Thoracic aorta (tissue), 2 donors: ENCODE measurements around the gene LIG3. TPM values are rescaled to one million over a fixed set of nuclear protein-coding genes. Genes with fewer than 3 reads are reported as not detected.

ENCODE experiments used
- ATAC-seq: fragments of 150-250 bp; one replicate; pipeline ENCODE4 v1.8.0; 2017; ENCODE audit warnings: low read depth; ENCODE audit not compliant: insufficient number of reproducible peaks, low FRiP score
- DNase-seq: peaks from one replicate; pipeline ENCODE4 v3.0.0-alpha.2; 2020; ENCODE audit warnings: low spot score
- H3K27ac ChIP-seq, 2 donors: fragments of 200-600 bp; sonication (generic); 1 replicate in 1 of 2; 2 replicates in 1 of 2; pipeline ENCODE4 v1.5.1; 2016; ENCODE audit warnings: mild to moderate bottlenecking in 2 of 2, moderate library complexity in 2 of 2
- H3K27me3 ChIP-seq: fragments of 200-600 bp; sonication (generic); replicated peaks from 2 replicates; pipeline ENCODE4 v1.6.0; 2016; ENCODE audit warnings: mild to moderate bottlenecking; ENCODE audit not compliant: insufficient read depth
- H3K36me3 ChIP-seq: fragments of 200-600 bp; sonication (generic); one replicate; pipeline ENCODE4 v1.5.1; 2016
- H3K4me1 ChIP-seq, 2 donors: fragments of 200-600 bp; sonication (generic); 1 replicate in 1 of 2; 2 replicates in 1 of 2; pipeline versions ENCODE4 v1.5.1 to v1.6.0; 2016; ENCODE audit warnings: low read depth in 2 of 2, mild to moderate bottlenecking in 1 of 2; ENCODE audit not compliant: control insufficient read depth in 1 of 2
- H3K4me3 ChIP-seq: fragments of 200-600 bp; sonication (generic); 2 replicates; pipeline ENCODE4 v1.5.1; 2016; ENCODE audit warnings: mild to moderate bottlenecking
- H3K9me3 ChIP-seq: fragments of 200-600 bp; sonication (generic); 2 replicates; pipeline ENCODE4 v1.5.1; 2016
- CTCF ChIP-seq: fragments of 200-600 bp; sonication (generic); IDR thresholded peaks from one replicate; pipeline ENCODE4 v1.5.1; 2019; ENCODE audit warnings: antibody characterized with exemption
- total RNA-seq, 2 donors: library from RNA; depleted of rRNA; stranded (reverse); fragments of >200 nt; gene quantifications; one replicate each; pipeline versions ENCODE4 v1.1.0 to v1.2.3, GENCODE V29; 2016

The LIG3 gene
- total RNA-seq, 2 donors from 2014 or later: 42.8 to 52.0 TPM

GRCh38 chr17:34981538-34982241 is 1.4 kb downstream of the LIG3 start:
- H3K4me1 ChIP-seq: peaks cover 5 to 33% of the 10 kb centered on the region in 2 donors
- DNase-seq: no peak
- no peak for TF ChIP-seq CTCF
- no peak for ATAC-seq
- no peaks in the 10 kb centered on the region for H3K9me3 ChIP-seq
- H3K27me3 ChIP-seq: no peaks in the 10 kb centered on the region
- peak overlapping the region; percentile 96 for H3K4me3 ChIP-seq
- no peaks in the 10 kb centered on the region for H3K36me3 ChIP-seq
- peak overlapping the region; percentile 97 to 98 for H3K27ac ChIP-seq

GRCh38 chr17:34987232-34987631 is 6.9 kb downstream of the LIG3 start:
- DNase-seq (no peak), ATAC-seq (no peak)
- Histone ChIP-seq H3K36me3 (peaks cover 33% of the 10 kb centered on the region), H3K4me3 (no peak overlapping the region), H3K9me3 (no peaks in the 10 kb centered on the region), H3K27me3 (no peaks in the 10 kb centered on the region), H3K27ac (no peak overlapping the region), H3K4me1 (peaks cover 0 to 14% of the 10 kb centered on the region in 2 donors)
- TF ChIP-seq CTCF: no peak

- DNase-seq: no peak
- Histone ChIP-seq H3K4me1 (peaks cover 0 to under 1% of the 10 kb centered on the region in 2 donors), H3K4me3 (no peak overlapping the region), H3K9me3 (no peaks in the 10 kb centered on the region), H3K27me3 (no peaks in the 10 kb centered on the region), H3K36me3 (peaks cover 44% of the 10 kb centered on the region), H3K27ac (no peak overlapping the region)
- TF ChIP-seq CTCF: no peak
- no peak for ATAC-seq
These were observed 8.3 kb downstream of the LIG3 start for GRCh38 chr17:34988644-34989043.

- H3K27me3 ChIP-seq: no peaks in the 10 kb centered on the region
- DNase-seq (no peak), ATAC-seq (no peak)
- TF ChIP-seq CTCF: no peak
- no peaks in the 10 kb centered on the region for H3K9me3 ChIP-seq
- no peaks in the 10 kb centered on the region for H3K4me1 ChIP-seq
- H3K27ac ChIP-seq: no peak overlapping the region
- no peak overlapping the region for H3K4me3 ChIP-seq
- H3K36me3 ChIP-seq: peaks cover 52% of the 10 kb centered on the region
These were observed 9.2 kb downstream of the LIG3 start for GRCh38 chr17:34989473-34989872.

- no peak overlapping the region for H3K27ac ChIP-seq
- no peaks in the 10 kb centered on the region for H3K4me1 ChIP-seq
- TF ChIP-seq CTCF: no peak
- DNase-seq: no peak
- ATAC-seq: no peak
- H3K27me3 ChIP-seq: no peaks in the 10 kb centered on the region
- H3K36me3 ChIP-seq: peaks cover 53% of the 10 kb centered on the region
- no peak overlapping the region for H3K4me3 ChIP-seq
- no peaks in the 10 kb centered on the region for H3K9me3 ChIP-seq
These were observed 10.6 kb downstream of the LIG3 start for GRCh38 chr17:34990921-34991365.
